T-helper 17 cell (primary cell): Measurements from ENCODE around the gene LRRC4C. TPM values are rescaled to one million over a fixed set of nuclear protein-coding genes. Genes with fewer than 3 reads are reported as not detected.
"Not testable (repeated sequence)": the region's sequence is repeated elsewhere in the genome, so short reads cannot be mapped to it uniquely, and the experiment has no call there.

ENCODE experiments used
- ATAC-seq: fragments of 150-1000 bp; cut with Tn5 transposase; 2 replicates; pipeline ENCODE4 v1.10.0; 2021; ENCODE audit warnings: mild to moderate bottlenecking, moderate library complexity
- DNase-seq, 3 donors: peaks; one replicate each; pipeline versions ENCODE4 v3.0.0 to v3.0.0-alpha.2; 2020 to 2021
- H3K9me3 ChIP-seq: one replicate; pipeline ENCODE4 v1.7.0; 2013; ENCODE audit warnings: low read length, mild to moderate bottlenecking; ENCODE audit not compliant: control insufficient read depth, poor library complexity, severe bottlenecking
- H3K27ac Mint-ChIP-seq: one replicate; pipeline ENCODE4 v1.8.0; 2022; ENCODE audit warnings: mild to moderate bottlenecking, moderate library complexity, mixed read lengths
- H3K27me3 Mint-ChIP-seq: one replicate; pipeline ENCODE4 v1.8.0; 2022; ENCODE audit warnings: mixed read lengths
- H3K36me3 Mint-ChIP-seq: one replicate; pipeline ENCODE4 v1.8.0; 2022; ENCODE audit warnings: low read depth, mixed read lengths
- H3K4me1 Mint-ChIP-seq: one replicate; pipeline ENCODE4 v1.8.0; 2022; ENCODE audit warnings: mild to moderate bottlenecking, mixed read lengths
- H3K4me3 Mint-ChIP-seq: one replicate; pipeline ENCODE4 v1.8.0; 2022; ENCODE audit warnings: mild to moderate bottlenecking, moderate library complexity, mixed read lengths
- total RNA-seq, 4 donors: library from RNA in 2 of 4; stranded (reverse) in 2 of 4; gene quantifications; one replicate each; pipeline ENCODE4 v1.2.3 and lab custom pipeline; 2022 to 2026

LRRC4C gene
- total RNA-seq, 2 donors from 2014 or later, result not detected

DNA sequence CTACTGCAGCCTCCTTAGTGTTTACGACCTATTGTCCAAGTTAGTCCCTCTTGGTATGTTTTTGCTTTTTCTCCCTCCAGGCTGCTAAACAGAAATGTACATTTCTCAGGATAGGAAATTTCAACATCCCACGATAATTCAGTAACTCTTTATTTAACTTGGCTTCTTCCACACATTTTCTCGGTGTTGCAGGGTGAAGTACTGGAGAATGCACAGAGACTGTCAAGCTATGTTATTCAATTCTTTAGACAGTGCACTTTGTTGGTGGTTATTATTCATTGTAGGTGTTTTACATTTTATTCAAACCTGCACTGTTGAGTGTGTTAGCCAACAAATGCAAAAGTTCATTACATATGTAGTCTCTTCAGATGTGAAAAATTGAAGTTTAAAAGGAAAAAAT lies 839.8 kb downstream of the LRRC4C start:
- no peaks in the 10 kb centered on the region for H3K9me3 ChIP-seq
- Mint-ChIP-seq H3K4me1 (no peaks in the 10 kb centered on the region), H3K27ac (no peak overlapping the region), H3K27me3 (no peaks in the 10 kb centered on the region), H3K36me3 (no peaks in the 10 kb centered on the region), H3K4me3 (no peak overlapping the region)
- no peak for ATAC-seq
- DNase-seq, result no peak

DNA sequence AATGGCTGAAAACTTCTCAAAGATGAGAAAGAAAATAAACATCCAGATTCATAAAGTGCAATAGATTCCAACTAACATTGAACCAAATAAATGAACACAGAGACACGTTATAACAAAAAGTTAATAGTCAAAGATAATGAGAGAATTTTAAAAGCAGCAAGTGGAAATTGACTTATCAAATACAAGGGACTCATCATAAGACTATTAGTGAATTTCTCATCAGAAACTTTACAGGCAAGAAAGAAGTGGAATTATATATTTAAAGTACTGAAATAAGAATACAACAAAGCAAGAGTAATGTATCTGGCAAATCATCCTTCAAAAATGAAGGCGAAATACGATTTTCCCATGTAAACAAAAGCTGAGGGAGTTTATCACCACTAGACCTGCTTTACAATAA lies 852.7 kb downstream of the LRRC4C start:
- Mint-ChIP-seq H3K36me3 (no peaks in the 10 kb centered on the region), H3K27ac (no peak overlapping the region), H3K4me3 (no peak overlapping the region), H3K4me1 (no peaks in the 10 kb centered on the region), H3K27me3 (no peaks in the 10 kb centered on the region)
- no peaks in the 10 kb centered on the region for H3K9me3 ChIP-seq
- no peak for ATAC-seq
- no peak for DNase-seq

DNA sequence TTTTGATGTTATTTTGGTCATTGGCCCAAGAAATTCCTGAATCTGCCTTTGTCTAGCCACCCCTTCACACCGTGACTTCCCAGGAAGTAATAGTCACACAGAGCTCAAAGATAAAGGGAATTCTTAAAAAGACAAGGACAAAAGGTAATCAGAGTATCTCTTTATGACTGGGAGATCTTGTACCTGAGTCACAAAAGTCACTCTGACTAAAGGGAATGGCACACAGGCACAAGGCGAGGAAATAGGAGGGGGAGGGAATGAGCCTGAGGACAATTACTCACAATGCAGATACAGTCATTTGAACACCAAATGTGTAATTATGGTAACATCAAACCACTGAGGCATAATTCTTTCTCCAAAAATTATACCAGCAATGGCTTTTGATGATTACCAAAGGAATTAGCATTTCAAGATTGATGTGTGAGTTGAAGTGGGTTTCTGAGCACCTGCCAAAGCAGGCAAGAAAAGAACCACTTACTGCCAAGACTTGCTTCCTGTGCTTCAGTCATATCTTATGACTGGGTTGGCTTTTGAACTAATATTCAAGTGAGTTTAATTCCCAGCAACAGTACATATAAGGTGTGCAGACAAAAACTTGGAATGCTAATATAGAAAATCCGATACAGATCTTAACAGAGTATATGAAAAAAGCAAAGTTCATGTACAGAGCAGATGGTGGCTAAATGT lies 856.4 kb downstream of the LRRC4C start:
- no peaks in the 10 kb centered on the region for H3K4me1 Mint-ChIP-seq
- H3K27ac Mint-ChIP-seq, result no peak overlapping the region
- H3K27me3 Mint-ChIP-seq, result no peaks in the 10 kb centered on the region
- no peaks in the 10 kb centered on the region for H3K36me3 Mint-ChIP-seq
- no peak for ATAC-seq
- no peaks in the 10 kb centered on the region for H3K9me3 ChIP-seq
- DNase-seq, result no peak
- H3K4me3 Mint-ChIP-seq, result no peak overlapping the region

DNA sequence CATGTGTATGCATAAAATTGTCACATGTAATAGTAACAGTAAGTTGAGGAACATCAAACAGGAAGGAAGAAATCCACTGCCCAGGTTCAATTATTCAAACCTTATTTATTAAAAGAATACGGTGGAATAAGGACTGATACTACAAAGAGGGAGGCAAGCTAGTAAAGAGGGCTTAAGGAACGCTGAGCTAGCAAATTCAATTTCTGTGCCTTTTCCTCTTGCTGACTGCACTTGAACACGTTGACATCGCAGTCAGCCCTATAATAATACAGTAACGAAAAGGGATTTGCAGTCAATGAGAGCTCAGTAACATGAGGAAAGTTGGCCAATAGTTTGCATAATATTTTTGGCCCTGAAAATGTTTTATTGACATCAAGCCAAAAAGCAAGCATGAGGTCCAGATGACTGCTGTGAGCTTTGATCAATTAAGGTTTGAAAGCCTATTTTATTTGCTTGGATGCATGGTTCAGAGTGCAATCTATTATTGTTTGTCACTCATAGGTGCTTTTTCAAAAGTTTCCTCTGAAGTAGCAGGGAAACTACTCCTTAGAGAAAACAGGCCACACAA lies 861.8 kb downstream of the LRRC4C start:
- no peaks in the 10 kb centered on the region for H3K36me3 Mint-ChIP-seq
- H3K9me3 ChIP-seq, result no peaks in the 10 kb centered on the region
- no peaks in the 10 kb centered on the region for H3K27me3 Mint-ChIP-seq
- no peak for DNase-seq
- H3K27ac Mint-ChIP-seq, result no peak overlapping the region
- no peak for ATAC-seq
- H3K4me3 Mint-ChIP-seq, result no peak overlapping the region
- no peaks in the 10 kb centered on the region for H3K4me1 Mint-ChIP-seq

DNA sequence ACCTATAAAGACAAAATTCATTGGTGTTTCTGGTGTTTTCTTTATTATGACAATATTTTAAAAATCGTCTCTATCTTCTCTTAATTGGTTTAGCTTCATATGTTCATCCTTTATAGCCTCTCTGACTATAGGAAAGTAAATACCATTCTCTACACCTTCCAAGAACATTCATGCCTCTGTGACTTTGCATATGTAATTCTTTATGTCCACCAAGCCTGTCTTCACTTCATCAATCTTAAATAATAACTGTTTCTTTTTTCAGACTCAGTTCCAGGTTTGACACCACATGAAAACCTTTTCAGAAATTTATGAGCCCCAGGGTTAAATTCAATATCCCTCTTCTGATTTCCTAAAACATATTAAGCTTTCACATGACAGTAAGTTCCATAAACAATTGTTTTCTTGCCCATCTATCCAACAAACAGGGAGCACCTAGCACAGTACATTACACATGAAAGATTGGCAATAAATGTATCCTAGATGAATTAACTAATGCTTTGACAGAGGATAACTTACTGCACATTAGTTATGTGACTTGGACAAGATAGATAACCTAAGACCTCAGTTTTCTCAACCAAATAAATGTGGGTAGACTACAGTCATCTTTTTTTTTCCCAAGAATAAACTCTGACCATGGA lies 886.1 kb downstream of the LRRC4C start:
- H3K4me3 Mint-ChIP-seq, result no peak overlapping the region
- no peaks in the 10 kb centered on the region for H3K36me3 Mint-ChIP-seq
- no peaks in the 10 kb centered on the region for H3K4me1 Mint-ChIP-seq
- ATAC-seq, result no peak
- H3K27me3 Mint-ChIP-seq, result no peaks in the 10 kb centered on the region
- no peak overlapping the region for H3K27ac Mint-ChIP-seq
- H3K9me3 ChIP-seq, result no peaks in the 10 kb centered on the region
- DNase-seq, result no peak

DNA sequence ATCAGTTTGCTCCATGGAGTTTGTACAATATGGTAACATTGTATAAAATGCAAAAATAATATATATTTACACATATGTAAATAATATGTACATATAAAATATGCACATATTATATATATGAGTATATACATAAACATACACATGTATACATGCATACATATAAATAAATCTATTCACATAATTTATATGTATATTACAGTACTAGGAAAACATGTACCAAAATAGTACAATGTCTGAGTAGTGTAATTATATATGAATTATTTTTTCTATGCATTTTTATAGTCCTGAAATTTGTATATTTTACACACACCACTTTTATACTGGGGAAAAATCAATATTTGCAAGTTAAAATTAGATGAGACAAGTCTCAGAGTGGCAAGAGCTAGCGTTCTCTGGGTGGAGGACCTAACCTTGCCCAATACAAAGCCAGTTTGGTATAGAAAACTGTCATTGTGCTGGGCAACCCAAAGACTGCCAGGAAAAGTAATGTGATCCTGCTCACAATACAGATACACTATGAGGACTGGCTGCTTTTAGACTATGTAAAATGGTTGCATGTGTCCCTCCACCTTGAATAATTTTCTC lies 889.4 kb downstream of the LRRC4C start:
- DNase-seq (no peak), ATAC-seq (no peak)
- H3K27ac Mint-ChIP-seq, result no peak overlapping the region
- no peaks in the 10 kb centered on the region for H3K9me3 ChIP-seq
- no peak overlapping the region for H3K4me3 Mint-ChIP-seq
- no peaks in the 10 kb centered on the region for H3K27me3 Mint-ChIP-seq
- H3K4me1 Mint-ChIP-seq, result no peaks in the 10 kb centered on the region
- H3K36me3 Mint-ChIP-seq, result no peaks in the 10 kb centered on the region

DNA sequence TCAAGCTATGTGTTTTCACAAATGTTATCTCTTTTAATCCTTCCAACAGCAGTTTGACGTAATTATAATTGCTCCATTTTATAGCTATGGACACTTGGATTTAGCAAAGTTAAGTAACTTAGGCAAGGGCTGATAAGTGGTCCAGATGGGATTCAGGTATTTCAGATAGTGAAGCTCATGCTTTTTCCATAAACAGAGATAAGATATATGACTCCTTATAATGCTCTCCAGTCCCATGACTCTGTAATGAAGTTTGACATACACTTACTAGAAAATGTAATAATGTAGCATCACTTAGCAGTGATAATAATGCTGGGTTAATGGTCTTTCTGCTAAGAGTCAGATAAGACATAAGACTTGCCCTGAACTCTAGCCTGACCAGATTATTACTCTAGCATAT lies 892.1 kb downstream of the LRRC4C start:
- H3K27ac Mint-ChIP-seq, result no peak overlapping the region
- no peaks in the 10 kb centered on the region for H3K27me3 Mint-ChIP-seq
- no peak for DNase-seq
- ATAC-seq, result no peak
- H3K4me1 Mint-ChIP-seq, result no peaks in the 10 kb centered on the region
- H3K9me3 ChIP-seq, result no peaks in the 10 kb centered on the region
- no peaks in the 10 kb centered on the region for H3K36me3 Mint-ChIP-seq
- no peak overlapping the region for H3K4me3 Mint-ChIP-seq

DNA sequence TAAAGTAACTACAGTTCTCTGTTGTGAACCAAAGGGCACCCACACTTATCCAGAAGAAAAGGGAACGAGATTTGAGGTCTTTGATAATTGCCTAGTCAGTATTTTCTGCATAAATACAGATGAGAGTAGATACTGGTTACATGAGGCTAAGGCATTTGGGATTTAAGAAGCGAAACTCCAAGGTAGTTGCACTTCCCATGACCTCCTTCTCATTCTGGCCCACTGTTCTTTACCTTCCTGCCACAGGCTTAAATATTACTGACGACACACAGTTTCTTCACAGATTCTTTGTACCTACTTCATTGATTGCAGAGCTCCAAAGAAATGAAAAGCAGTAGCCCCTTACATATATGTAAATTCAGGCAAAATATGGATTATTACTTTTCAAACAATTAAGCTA lies 915.3 kb downstream of the LRRC4C start:
- no peak overlapping the region for H3K4me3 Mint-ChIP-seq
- no peaks in the 10 kb centered on the region for H3K4me1 Mint-ChIP-seq
- no peak for DNase-seq
- H3K9me3 ChIP-seq, result peaks cover 3% of the 10 kb centered on the region
- H3K27ac Mint-ChIP-seq, result no peak overlapping the region
- no peak for ATAC-seq
- no peaks in the 10 kb centered on the region for H3K27me3 Mint-ChIP-seq
- H3K36me3 Mint-ChIP-seq, result no peaks in the 10 kb centered on the region

DNA sequence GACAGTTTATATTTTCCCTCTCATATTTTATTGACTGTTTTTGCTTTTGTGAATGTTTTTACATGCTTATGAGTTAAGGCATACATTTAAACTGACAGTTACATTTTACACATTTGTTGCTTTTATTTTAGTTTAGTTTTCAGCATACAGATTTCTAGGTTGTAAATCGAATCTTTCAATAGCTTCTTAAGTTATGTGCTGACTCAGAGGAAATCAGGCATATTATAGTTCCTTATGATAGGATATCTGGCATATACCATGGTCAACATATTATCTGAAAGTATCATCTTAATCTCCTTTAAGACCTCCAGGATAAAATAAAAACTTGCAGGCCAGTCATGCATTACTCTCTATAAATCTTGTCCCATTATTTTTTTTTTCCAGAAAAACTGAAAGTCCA lies 916.6 kb downstream of the LRRC4C start:
- no peak overlapping the region for H3K4me3 Mint-ChIP-seq
- ATAC-seq, result no peak
- no peaks in the 10 kb centered on the region for H3K4me1 Mint-ChIP-seq
- no peak for DNase-seq
- H3K27ac Mint-ChIP-seq, result no peak overlapping the region
- H3K36me3 Mint-ChIP-seq, result no peaks in the 10 kb centered on the region
- H3K9me3 ChIP-seq, result no peaks in the 10 kb centered on the region
- H3K27me3 Mint-ChIP-seq, result no peaks in the 10 kb centered on the region

DNA sequence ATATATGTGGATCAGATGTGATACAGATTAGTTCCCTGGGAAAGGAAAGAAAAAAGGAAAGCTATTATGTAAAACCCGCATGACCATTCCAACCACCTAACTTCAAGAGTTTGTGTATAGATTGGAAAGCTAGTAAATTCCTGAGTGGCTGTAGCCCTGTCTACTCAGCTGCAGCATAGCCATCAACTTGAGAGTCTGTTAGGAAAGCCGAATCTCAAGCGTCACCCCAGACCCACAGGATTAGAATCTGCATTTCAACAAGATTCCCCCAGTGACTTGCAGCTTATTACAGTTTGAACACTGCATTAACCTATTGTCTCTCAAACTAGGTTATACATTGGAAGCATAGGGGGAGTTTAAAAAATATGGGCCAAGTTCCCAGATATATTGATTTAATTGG lies 921.7 kb downstream of the LRRC4C start:
- Mint-ChIP-seq H3K36me3 (no peaks in the 10 kb centered on the region), H3K4me3 (no peak overlapping the region), H3K4me1 (no peaks in the 10 kb centered on the region), H3K27ac (no peak overlapping the region), H3K27me3 (no peaks in the 10 kb centered on the region)
- H3K9me3 ChIP-seq, result no peaks in the 10 kb centered on the region
- ATAC-seq (no peak), DNase-seq (no peak)

DNA sequence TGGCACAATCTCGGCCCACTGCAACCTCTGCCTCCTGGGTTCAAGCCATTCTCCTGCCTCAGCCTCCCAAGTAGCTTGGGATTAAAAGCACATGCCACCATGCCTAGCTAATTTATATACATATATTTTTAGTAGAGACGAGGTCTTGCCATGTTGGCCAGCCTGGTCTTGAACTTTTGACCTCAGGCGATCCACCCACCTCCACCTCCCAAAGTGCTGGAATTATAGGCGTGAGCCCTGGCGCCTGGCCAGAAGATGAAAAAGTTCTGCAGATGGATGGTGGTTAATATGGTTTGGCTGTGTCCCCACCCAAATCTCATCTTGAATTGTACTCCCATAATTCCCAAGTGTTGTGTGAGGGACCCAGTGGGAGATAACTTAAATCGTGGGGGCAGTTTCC lies 937.4 kb downstream of the LRRC4C start:
- not testable (repeated sequence) for ATAC-seq, DNase-seq, H3K9me3 ChIP-seq, H3K27ac Mint-ChIP-seq, H3K4me3 Mint-ChIP-seq, H3K27me3 Mint-ChIP-seq, H3K4me1 Mint-ChIP-seq, H3K36me3 Mint-ChIP-seq

DNA sequence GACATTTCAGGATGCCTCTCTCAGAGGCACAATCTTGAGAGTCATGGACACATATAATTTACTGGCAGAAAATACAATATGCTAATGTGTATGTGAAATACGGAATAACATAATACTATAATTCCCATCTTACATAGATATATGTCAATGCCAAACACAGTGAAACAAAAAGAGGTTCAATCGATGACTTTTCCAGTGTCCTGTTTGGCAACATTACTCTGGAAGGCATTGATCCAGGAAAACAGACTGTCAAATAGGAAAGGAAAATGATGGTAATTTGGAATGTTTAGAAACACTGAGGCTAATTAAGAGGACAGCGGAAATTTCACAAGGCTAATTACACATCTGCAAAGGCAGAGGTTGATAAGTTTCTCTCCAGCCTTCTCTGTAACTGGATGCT lies 942.3 kb downstream of the LRRC4C start:
- Mint-ChIP-seq H3K4me3 (no peak overlapping the region), H3K27ac (no peak overlapping the region), H3K27me3 (no peaks in the 10 kb centered on the region), H3K36me3 (no peaks in the 10 kb centered on the region), H3K4me1 (no peaks in the 10 kb centered on the region)
- no peak for DNase-seq
- H3K9me3 ChIP-seq, result no peaks in the 10 kb centered on the region
- no peak for ATAC-seq

DNA sequence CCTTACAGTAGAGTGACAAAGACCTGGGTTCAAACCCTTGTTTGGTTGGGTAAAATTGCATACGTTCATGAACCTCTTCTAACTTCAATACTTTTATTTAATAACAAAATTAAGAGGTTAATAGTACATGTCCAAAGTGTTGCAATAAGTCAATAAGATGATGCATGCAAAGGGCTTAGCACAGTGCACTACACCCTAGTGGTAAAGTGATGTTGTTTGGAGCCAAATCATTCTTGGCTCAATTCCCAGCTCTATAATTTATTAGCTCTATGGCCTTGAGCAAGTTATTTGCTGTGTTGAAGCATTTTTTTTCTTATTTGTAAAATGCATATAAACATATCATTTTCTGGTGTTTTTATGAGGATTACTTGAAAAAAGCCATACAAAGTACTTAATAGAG lies 945.3 kb downstream of the LRRC4C start:
- DNase-seq, result no peak
- no peaks in the 10 kb centered on the region for H3K4me1 Mint-ChIP-seq
- no peaks in the 10 kb centered on the region for H3K9me3 ChIP-seq
- no peak overlapping the region for H3K4me3 Mint-ChIP-seq
- no peaks in the 10 kb centered on the region for H3K27me3 Mint-ChIP-seq
- no peak for ATAC-seq
- no peak overlapping the region for H3K27ac Mint-ChIP-seq
- no peaks in the 10 kb centered on the region for H3K36me3 Mint-ChIP-seq

DNA sequence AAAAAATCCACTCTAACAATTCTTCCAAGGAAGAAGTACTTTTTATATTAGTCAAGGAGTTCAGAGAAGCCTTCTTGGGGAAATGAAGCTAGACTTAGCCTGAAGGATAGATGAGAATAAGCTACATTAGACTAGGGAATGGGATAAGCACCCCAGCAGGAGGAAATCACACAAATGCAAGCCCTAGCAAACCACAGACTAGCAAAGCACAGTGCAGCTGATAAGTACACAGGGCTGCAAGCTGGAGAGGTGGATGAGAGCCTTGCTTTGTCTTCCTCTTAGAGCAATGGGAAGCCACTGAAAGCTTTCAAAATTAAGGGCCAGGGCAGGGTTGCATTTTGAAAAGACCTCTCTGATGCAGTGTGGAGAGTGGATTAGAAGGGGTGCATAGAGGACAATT lies 946.2 kb downstream of the LRRC4C start:
- Mint-ChIP-seq H3K27me3 (no peaks in the 10 kb centered on the region), H3K27ac (no peak overlapping the region), H3K36me3 (no peaks in the 10 kb centered on the region), H3K4me1 (no peaks in the 10 kb centered on the region), H3K4me3 (no peak overlapping the region)
- H3K9me3 ChIP-seq, result no peaks in the 10 kb centered on the region
- no peak for DNase-seq
- no peak for ATAC-seq
